HG03442 (cell line): Measurements from ENCODE around the gene LRRC36.

ENCODE experiments used
- ATAC-seq: cut with Tn5 transposase; IDR thresholded peaks from one replicate; pipeline ENCODE4 v1.9.1; 2021; ENCODE audit warnings: mild to moderate bottlenecking, moderate library complexity; ENCODE audit not compliant: unreplicated experiment

LRRC36 gene

GRCh38 chr16:67326472-67327309, at the start of gene LRRC36, which contains the start of gene KCTD19:
Gene LRRC36 (plus strand): TSS chr16:67326815. CDS start chr16:67326863, 48 bp downstream.
Gene KCTD19 (minus strand): TSS chr16:67326741. CDS start chr16:67326707, 34 bp downstream.
- no peak for ATAC-seq

GRCh38 chr16:67277294-67277998, 49.2 kb upstream of the LRRC36 start:
- no peak for ATAC-seq

GRCh38 chr16:67277999-67278772, 48.4 kb upstream of the LRRC36 start:
- no peak for ATAC-seq

GRCh38 chr16:67278773-67279295, 47.8 kb upstream of the LRRC36 start:
- peak; percentile 33 for ATAC-seq

- peak; percentile 80 for ATAC-seq
These were observed 47.1 kb upstream of the LRRC36 start, which contains the start of gene PLEKHG4 for GRCh38 chr16:67279296-67280089. Gene PLEKHG4 (plus strand): TSS chr16:67279532. CDS start chr16:67280045, 513 bp downstream.

- ATAC-seq: no peak
These were observed 46.3 kb upstream of the LRRC36 start for GRCh38 chr16:67280090-67281015.

GRCh38 chr16:67281536-67282446, 44.8 kb upstream of the LRRC36 start:
- no peak for ATAC-seq

- no peak for ATAC-seq
These were observed 44.2 kb upstream of the LRRC36 start for GRCh38 chr16:67282447-67282805.

GRCh38 chr16:67283039-67283825, 43.4 kb upstream of the LRRC36 start:
- ATAC-seq: no peak

- ATAC-seq: no peak
These were observed 42.6 kb upstream of the LRRC36 start for GRCh38 chr16:67283826-67284555.

GRCh38 chr16:67284699-67285646, 41.6 kb upstream of the LRRC36 start:
- ATAC-seq: no peak

- no peak for ATAC-seq
These were observed 40.0 kb upstream of the LRRC36 start for GRCh38 chr16:67286441-67287235.

- ATAC-seq: no peak
These were observed 38.7 kb upstream of the LRRC36 start for GRCh38 chr16:67287960-67288359.

- ATAC-seq: no peak
These were observed 35.2 kb upstream of the LRRC36 start for GRCh38 chr16:67291461-67291860.
